ENCODE measurements around the gene FAF1.

DNA sequence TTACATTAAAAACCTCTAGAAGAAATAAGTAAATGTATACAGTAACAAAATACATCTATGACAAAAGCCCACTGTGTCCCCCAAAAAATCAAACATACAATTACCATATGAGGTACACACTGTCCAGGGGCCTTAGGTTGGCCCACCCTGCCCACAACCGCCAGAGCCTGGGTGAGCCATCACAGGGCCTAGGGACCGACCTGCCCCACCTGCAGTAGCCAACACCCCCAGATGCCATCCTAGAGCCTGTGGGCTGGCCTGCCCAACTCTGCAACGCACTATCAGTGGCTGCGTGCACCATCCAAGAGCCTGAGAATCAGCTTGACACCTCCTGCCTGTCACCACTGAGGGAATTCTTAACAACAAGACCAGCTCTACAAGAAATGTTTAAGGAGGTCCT, 39.0 kb downstream of the FAF1 start:
- TF ChIP-seq, protein P1, sequence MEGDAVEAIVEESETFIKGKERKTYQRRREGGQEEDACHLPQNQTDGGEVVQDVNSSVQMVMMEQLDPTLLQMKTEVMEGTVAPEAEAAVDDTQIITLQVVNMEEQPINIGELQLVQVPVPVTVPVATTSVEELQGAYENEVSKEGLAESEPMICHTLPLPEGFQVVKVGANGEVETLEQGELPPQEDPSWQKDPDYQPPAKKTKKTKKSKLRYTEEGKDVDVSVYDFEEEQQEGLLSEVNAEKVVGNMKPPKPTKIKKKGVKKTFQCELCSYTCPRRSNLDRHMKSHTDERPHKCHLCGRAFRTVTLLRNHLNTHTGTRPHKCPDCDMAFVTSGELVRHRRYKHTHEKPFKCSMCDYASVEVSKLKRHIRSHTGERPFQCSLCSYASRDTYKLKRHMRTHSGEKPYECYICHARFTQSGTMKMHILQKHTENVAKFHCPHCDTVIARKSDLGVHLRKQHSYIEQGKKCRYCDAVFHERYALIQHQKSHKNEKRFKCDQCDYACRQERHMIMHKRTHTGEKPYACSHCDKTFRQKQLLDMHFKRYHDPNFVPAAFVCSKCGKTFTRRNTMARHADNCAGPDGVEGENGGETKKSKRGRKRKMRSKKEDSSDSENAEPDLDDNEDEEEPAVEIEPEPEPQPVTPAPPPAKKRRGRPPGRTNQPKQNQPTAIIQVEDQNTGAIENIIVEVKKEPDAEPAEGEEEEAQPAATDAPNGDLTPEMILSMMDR (IDR thresholded peaks at IDR 0.05; ENCODE audit: insufficient read depth, low read length, poor library complexity, severe bottlenecking): no peak
- no peak for TF ChIP-seq EZH2phosphoT487 (conservative IDR thresholded peaks at IDR 0.05; ENCODE audit: low read length)
